Upper lobe of left lung (tissue), 4 donors: ENCODE results near the gene TMEM59.

Source experiments
- EP300 ChIP-seq, 4 donors: sonication (generic); formaldehyde crosslinking; IDR thresholded peaks; one replicate each; pipeline ENCODE4 v1.5.1; 2017; ENCODE audit warnings: antibody characterized with exemption in 4 of 4, control low read depth in 2 of 4
- POLR2A ChIP-seq, 4 donors: fragments of 450-650 bp; IDR thresholded peaks; one replicate each; pipeline ENCODE4 v1.5.1; 2016 to 2017; ENCODE audit warnings: antibody characterized with exemption in 4 of 4, mild to moderate bottlenecking in 2 of 4
- POLR2AphosphoS5 ChIP-seq, 2 donors: sonication (generic); formaldehyde crosslinking; IDR thresholded peaks; one replicate each; pipeline ENCODE4 v1.5.1; 2017; ENCODE audit warnings: antibody characterized with exemption in 2 of 2
- TF ChIP-seq, protein P1 (sequence below), 6 experiments: fragments of 450-650 bp in 4 of 6; fragments of 200-600 bp in 2 of 6; sonication (generic) in 2 of 6; IDR thresholded peaks; one replicate each; pipeline ENCODE4 v1.5.1; 2016 to 2019; ENCODE audit warnings: antibody characterized with exemption in 6 of 6

GRCh38 chr1:54100500-54100899 is 47.5 kb upstream of the TMEM59 start:
- TF ChIP-seq, protein P1, sequence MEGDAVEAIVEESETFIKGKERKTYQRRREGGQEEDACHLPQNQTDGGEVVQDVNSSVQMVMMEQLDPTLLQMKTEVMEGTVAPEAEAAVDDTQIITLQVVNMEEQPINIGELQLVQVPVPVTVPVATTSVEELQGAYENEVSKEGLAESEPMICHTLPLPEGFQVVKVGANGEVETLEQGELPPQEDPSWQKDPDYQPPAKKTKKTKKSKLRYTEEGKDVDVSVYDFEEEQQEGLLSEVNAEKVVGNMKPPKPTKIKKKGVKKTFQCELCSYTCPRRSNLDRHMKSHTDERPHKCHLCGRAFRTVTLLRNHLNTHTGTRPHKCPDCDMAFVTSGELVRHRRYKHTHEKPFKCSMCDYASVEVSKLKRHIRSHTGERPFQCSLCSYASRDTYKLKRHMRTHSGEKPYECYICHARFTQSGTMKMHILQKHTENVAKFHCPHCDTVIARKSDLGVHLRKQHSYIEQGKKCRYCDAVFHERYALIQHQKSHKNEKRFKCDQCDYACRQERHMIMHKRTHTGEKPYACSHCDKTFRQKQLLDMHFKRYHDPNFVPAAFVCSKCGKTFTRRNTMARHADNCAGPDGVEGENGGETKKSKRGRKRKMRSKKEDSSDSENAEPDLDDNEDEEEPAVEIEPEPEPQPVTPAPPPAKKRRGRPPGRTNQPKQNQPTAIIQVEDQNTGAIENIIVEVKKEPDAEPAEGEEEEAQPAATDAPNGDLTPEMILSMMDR (IDR thresholded peaks at IDR 0.05), result no peak
- TF ChIP-seq POLR2A (IDR thresholded peaks at IDR 0.05), result no peak
- TF ChIP-seq EP300 (IDR thresholded peaks at IDR 0.05), result no peak
- TF ChIP-seq POLR2AphosphoS5 (IDR thresholded peaks at IDR 0.05), result no peak
